GM10248 (cell line): ENCODE data around the gene ZC3H7A.

Experiments
- CTCF ChIA-PET: fragments of 300-600 bp; sonication (Branson Sonifier 250); formaldehyde crosslinking; extraction: SDS; loops from one replicate; lab custom pipeline; 2021; ENCODE audit warnings: antibody characterized with exemption; lab: Yijun Ruan, JAX
- POLR2A ChIA-PET: fragments of 350-650 bp; sonication (Branson Sonifier 250); formaldehyde crosslinking; extraction: SDS; loops from one replicate; lab custom pipeline; 2020; ENCODE audit warnings: antibody characterized with exemption; lab: Yijun Ruan, JAX
- DNase-seq: peaks from one replicate; pipeline ENCODE4 v3.0.0; 2012; ENCODE audit errors: extremely low spot score
- TF ChIP-seq, protein P1 (sequence below): IDR thresholded peaks from 2 replicates; pipeline ENCODE4 v1.5.1; 2012; ENCODE audit warnings: mild to moderate bottlenecking, low read depth; ENCODE audit errors: extremely low read depth, missing control alignments, control extremely low read depth

ZC3H7A gene

DNA sequence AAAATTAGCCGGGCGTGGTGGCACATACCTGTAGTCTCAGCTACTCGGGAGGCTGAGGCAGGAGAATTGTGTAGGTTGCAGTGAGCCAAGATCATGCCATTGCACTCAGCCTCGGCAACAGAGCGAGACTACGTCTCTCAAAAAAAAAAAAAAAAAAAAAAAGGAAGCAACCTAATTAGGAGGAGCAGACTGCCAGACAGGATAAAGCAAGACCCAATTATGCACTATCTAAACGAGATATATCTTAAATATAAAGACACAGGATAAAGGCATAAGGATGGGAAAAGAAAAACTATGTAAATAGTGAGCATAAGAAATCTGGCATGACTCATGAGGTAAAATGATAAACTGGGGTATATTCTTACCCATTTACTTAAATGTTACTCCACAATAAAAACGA is 59.3 kb downstream of the ZC3H7A start:
- TF ChIP-seq, protein P1, sequence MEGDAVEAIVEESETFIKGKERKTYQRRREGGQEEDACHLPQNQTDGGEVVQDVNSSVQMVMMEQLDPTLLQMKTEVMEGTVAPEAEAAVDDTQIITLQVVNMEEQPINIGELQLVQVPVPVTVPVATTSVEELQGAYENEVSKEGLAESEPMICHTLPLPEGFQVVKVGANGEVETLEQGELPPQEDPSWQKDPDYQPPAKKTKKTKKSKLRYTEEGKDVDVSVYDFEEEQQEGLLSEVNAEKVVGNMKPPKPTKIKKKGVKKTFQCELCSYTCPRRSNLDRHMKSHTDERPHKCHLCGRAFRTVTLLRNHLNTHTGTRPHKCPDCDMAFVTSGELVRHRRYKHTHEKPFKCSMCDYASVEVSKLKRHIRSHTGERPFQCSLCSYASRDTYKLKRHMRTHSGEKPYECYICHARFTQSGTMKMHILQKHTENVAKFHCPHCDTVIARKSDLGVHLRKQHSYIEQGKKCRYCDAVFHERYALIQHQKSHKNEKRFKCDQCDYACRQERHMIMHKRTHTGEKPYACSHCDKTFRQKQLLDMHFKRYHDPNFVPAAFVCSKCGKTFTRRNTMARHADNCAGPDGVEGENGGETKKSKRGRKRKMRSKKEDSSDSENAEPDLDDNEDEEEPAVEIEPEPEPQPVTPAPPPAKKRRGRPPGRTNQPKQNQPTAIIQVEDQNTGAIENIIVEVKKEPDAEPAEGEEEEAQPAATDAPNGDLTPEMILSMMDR: no peak
- ChIA-PET CTCF (interaction anchor here (1.7 to 2.0 kb wide), 2 partner anchors 23 to 60 kb away, joined by 4 to 8 read pairs; no protein-coding TSS in a partner anchor), POLR2A (interaction anchor here (0.6 to 0.7 kb wide), 2 partner anchors 155 to 662 kb away, joined by 4 to 9 read pairs; no protein-coding TSS in a partner anchor)
- DNase-seq: no peak

DNA sequence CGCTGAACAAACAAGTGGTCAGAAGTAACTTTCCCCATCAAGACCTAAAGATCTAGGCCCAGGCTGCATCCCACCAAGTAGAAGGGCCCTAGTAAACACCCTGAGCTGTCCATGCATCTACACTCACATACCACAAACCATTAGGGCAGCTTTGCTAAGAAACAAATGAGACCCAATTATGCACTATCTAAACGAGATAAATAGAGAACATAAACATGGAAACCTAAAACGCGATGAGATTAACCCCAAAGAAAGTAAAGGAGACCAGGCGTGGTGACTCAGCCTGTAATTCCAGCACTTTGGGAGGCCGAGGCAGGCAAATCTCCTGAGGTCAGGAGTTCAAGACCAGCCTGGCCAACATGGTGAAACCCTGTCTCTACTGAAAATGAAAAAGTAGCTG is 60.2 kb downstream of the ZC3H7A start:
- TF ChIP-seq, protein P1: no peak
- POLR2A ChIA-PET: interaction anchor here (0.6 to 1.0 kb wide), 3 partner anchors 90 to 661 kb away, joined by 4 to 9 read pairs (median 6); no protein-coding TSS in a partner anchor
- CTCF ChIA-PET: interaction anchor here (1.1 to 2.0 kb wide), 5 partner anchors 16 to 61 kb away, joined by 3 to 8 read pairs (median 4); no protein-coding TSS in a partner anchor
- no peak for DNase-seq

DNA sequence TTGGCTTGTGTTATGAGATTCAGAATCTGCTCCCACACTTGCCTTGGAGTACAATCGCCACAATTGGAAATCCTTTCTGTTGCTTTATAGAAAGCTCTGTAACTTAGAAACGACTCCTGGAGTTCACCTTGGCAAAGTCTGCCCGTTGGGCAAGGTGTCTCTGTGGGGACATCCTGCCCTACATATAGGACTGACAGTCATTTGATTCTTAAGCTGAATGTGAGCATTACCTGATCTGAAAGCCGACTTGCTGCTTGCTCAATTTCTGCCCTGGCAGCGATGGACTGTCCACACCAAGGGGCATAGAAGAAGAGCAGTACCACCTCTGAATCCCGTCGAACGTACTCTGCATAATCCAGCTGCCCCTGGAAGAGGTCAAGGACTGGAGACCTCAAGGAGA is 61.3 kb downstream of the ZC3H7A start:
- no peak for DNase-seq
- ChIA-PET CTCF (interaction anchor here (0.9 to 2.1 kb wide), 6 partner anchors 15 to 62 kb away, joined by 3 to 10 read pairs (median 4); no protein-coding TSS in a partner anchor), POLR2A (interaction anchor here (1.0 kb wide), 1 partner anchor 91 kb away, joined by 6 read pairs; no protein-coding TSS in a partner anchor)
- TF ChIP-seq, protein P1: no peak

DNA sequence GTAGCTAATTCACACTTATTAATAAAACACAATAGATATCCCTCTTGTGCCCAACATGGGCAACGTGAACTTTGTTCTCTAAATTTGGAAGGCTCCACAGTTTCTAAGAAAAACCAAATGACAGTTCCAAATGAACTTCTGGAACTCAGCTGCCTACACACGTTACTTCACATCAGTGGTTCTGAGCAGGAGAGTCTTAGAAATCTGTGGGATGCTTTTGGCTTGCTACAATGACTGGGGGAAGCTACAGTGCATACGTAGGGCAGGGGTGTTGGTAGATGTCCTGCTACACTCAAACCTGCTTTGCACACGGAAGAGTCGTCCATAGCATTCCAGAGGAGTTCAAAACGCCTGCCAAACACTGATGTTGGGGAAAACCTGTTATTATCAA is 62.4 kb downstream of the ZC3H7A start:
- no peak for DNase-seq
- CTCF ChIA-PET: interaction anchor here (1.0 to 2.1 kb wide), 5 partner anchors 20 to 203 kb away, joined by 3 to 10 read pairs (median 5); partner anchors contain the start of gene ZC3H7A
- POLR2A ChIA-PET: no interaction called here
- TF ChIP-seq, protein P1: no peak

DNA sequence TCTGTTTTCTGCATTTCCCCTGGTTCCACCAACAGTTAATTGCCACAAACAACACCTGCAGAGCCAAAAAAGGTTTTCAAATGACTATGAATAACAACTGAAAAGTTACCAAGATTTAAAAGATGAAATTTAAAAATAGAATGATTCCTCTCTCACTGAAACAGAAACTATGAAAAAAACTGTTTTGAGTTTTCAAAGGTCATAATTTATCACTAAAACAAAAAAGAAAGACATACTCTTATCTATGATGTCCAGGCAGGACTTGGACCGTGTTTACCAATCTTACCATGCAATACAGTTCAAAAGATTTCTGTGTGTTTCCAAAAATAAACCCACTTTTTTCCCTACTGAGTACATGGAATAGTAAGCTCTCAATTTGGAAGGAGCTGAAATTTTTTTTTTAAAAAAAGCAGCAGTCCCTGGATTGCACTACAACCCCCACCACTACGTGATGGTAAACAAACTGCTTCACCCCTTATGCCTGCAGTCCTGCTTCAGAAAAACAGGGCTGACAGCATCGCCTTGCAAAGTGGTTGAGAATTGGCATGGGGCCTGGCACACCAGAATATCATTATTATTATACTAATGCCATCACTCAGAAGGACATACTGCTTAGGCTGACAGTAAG is 62.9 kb downstream of the ZC3H7A start:
- DNase-seq: peak; percentile 51
- ChIA-PET CTCF (interaction anchor here (1.0 to 2.1 kb wide), 5 partner anchors 19 to 202 kb away, joined by 3 to 10 read pairs (median 5); partner anchors contain the start of gene ZC3H7A), POLR2A (interaction anchor here (0.6 to 0.7 kb wide), 2 partner anchors 9 to 53 kb away, joined by 3 to 4 read pairs; partner anchors contain the start of gene TXNDC11)
- TF ChIP-seq, protein P1: no peak

DNA sequence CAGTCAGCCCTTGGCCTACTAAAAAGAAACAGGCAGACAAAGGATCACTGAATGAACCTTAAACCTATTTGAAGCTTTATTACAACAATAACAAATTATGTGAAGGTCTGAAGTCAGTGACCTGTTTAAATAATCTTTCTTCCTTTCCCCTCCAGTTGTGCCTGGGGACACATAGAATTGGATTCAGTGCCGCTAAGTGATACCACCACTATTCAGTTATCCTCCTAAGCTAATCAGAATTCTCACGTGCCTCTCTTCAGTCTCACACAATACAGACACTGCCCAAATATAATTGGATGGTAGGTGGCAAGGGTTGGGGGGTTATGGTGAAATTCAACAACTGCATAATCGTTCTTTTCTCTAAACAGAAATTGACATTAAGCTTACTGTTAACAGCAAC is 65.8 kb downstream of the ZC3H7A start:
- no peak for DNase-seq
- CTCF ChIA-PET: interaction anchor here (1.8 to 2.6 kb wide), 3 partner anchors 13 to 335 kb away, joined by 4 to 11 read pairs (median 6); no protein-coding TSS in a partner anchor
- TF ChIP-seq, protein P1: no peak
- POLR2A ChIA-PET: no interaction called here
